Activated gamma-delta T cell treated with Interleukin-2 at 50 U/mL for 16 hours (primary cell): ENCODE data around the gene IL18RAP.

Source experiments
- DNase-seq: peaks from one replicate; pipeline ENCODE4 v3.0.0-alpha.2; 2020

The IL18RAP gene

DNA sequence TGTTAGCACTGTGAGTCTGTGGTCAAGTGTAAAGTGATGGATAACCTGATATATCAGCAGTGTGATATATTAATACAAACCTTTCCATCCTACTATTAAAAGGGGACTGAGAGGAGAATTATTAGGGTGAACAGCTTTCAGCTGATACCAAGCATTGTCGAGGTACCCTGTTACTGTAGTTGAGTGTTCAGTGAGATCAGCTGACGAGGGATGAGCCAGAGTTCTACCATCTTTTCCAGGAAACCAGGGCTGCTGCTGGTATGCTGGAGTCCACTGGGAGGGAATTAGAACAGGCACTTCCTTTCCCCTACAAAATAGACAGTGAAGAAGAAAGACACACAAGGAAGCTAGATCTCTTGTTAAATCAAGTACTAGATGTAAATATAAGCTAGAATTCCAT, 408 bp downstream of the IL18RAP start:
- no peak for DNase-seq

- no peak for DNase-seq
Observed at GRCh38 chr2:102424754-102425153, 1.8 kb downstream of the IL18RAP start.

GRCh38 chr2:102425441-102426132, 2.6 kb downstream of the IL18RAP start:
- no peak for DNase-seq

DNA sequence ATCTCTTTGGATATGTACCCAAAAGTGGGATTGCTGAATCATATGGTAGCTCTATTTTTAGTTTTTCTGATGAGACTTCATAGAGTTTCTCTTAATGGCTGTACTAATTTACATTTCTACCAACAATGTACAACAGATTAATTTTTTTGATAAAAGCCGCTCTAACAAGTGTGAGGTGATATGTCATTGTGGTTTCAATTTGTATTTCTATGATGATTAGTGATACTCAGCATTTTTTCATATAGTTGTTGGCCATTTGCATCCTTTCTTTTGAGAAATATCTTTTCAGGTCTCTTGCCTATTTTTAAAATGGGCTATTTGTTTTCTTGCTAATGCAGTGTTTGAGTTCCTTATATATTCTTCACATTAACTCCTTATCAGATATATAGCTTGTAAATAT, 4.3 kb downstream of the IL18RAP start:
- DNase-seq: no peak

DNA sequence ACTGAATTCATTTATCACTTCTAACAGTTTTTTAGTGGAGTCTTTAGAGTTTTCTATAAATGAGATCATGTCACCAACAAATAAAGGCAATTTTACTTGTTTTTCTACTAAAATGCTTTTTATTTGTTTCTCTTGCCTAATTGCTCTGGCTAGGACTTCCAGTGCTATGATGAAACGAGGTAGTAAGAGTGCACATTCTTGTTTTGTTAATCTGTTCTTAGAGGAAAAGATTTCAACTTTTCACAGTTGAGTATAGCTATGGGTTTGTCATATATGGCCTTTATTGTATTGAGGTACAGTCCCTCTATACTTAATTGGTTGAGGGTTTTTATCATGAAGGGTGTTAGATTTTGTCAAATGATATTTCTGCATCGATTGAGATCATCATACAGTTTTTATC, 5.6 kb downstream of the IL18RAP start:
- no peak for DNase-seq

GRCh38 chr2:102432386-102432785, 9.4 kb downstream of the IL18RAP start:
- DNase-seq: no peak

- no peak for DNase-seq
Observed at GRCh38 chr2:102433973-102434654, 11.2 kb downstream of the IL18RAP start.

DNA sequence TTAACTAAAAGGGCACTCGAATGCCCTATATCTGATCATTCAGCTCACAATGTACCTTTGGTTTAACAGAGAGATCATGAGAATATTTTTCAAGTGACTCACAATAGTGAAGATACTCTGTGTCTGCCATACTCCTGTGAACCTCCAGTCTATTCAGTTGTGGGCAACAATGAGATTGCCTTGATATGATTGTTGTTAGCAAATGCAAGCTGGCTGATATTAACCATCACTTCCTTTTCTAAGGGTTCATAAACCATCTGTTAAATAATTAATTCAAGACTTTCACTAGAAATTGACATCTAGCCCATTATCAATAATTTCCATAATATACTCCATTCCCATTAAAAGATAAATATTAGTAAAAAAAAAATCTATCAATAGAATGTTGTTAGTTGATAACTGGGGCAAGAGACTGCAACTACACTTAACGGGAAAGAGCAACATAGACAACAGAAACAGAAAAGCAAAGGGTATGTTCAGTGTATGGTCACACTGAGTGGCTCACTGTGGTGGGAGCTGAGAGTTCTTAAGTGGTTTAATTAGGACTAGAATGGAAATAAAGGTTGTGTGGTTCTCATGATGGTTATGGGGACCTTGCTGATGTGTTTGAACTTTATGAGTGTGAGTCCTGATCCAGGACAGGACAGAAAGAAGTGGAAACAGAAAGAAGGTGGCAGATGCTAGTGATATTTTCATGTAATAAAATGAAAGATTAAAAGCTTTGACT, 11.9 kb downstream of the IL18RAP start:
- DNase-seq: no peak

DNA sequence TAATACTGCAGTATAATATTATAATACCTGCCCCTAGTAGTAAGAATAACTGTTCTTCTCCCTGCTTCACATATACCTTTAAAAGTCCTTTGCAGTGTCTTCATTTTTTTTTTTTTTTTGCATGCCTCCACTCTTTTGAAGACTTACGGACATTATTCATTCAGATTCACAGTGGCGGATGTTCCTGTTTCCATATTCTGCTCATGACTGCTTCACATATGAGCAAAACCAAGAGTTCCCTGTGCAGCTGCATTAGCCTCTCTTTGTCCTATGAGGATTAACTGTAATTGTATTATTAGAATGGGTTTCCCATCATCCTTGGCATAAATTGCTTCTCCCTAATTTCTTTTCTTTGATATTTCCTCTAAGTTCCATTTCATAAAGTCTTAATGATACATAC, 12.8 kb downstream of the IL18RAP start:
- no peak for DNase-seq

DNA sequence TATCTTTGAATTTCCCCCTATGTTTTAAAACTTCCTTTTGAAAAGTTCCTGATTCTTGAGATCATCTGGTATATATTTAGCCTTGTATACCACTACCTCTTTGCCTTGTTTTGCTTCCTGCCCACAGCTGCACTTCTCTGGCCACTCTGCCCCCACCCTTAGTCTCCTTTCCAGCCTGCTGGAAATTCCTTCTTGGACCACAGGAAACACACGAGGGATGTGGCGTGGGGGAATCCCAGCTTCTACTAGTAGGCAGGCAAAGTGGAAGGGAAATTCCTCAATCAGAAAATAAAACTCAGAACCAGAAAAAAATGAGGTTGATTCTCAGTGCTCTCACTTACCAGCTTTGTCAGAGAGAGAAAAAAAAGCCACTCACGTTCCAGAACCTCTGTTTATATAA, 13.4 kb downstream of the IL18RAP start:
- DNase-seq: no peak

DNA sequence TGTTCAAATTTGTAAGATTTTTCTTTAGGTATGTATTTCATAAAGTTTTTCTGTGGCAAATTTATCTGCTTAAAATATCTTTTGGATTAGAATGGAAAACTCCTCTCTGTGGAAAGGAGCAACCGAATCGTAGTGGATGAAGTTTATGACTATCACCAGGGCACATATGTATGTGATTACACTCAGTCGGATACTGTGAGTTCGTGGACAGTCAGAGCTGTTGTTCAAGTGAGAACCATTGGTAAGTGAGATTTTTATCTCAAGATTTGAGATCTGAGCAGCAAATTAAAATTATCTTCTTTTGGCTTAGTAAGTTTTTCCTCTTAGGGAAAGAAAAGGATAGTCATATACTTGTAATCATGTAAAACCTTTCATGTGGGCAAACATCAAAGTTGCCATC, 14.2 kb downstream of the IL18RAP start:
- no peak for DNase-seq

DNA sequence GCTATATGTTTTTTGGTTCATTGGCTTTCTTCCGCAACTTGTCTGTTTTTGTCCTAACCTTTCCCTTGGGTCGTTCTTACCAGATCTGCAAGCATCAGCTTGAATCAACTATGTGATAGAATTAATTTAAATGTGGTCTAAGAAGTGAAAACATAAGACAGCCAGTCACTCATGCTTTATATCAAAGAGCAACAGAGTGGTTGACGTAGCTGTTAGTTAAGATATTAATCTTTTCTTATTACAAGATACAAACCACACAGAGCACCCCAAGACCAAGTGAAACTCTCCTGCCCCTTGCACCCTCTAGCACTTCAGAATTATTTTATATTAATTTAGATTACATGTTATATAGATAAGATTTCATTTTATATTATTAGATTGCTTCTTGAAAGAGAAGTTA, 15.2 kb downstream of the IL18RAP start:
- DNase-seq: no peak

- no peak for DNase-seq
Observed at GRCh38 chr2:102438578-102438977, 15.6 kb downstream of the IL18RAP start.

DNA sequence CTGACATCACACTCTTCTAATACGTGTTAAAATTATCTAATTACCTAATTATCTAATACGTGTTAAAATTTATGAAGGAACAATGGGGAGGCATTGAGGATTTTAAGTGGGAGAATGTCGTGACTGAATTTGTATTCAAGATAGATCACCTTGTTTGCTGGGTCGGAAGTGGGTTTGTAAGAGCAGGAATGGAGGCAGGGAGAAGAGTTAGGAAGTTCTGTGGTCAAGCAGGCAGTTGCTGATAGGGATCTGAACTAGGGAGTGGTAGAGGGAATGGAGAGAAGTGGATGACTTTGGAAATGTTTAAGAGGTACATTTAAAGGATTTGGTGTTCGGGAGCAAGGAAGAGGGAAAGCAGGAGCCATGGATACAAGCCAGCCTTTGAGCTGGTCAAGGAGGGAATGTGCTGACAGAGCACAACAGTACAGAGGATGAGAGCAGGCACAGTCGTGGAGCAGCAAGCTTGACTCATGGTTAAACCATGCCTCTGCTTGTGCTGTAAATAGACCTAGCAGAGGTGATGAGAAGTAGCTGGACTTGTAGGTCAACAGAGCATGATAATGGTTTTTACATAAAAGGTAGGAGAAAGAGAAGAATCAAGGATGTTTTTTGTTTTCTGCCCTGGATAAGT, 16.2 kb downstream of the IL18RAP start:
- no peak for DNase-seq

- DNase-seq: peak; percentile 49
Observed at GRCh38 chr2:102442967-102443828, 20.2 kb downstream of the IL18RAP start.

- DNase-seq: no peak
Observed at GRCh38 chr2:102444233-102444632, 21.3 kb downstream of the IL18RAP start.

GRCh38 chr2:102446936-102447335, 24.0 kb downstream of the IL18RAP start:
- DNase-seq: no peak

DNA sequence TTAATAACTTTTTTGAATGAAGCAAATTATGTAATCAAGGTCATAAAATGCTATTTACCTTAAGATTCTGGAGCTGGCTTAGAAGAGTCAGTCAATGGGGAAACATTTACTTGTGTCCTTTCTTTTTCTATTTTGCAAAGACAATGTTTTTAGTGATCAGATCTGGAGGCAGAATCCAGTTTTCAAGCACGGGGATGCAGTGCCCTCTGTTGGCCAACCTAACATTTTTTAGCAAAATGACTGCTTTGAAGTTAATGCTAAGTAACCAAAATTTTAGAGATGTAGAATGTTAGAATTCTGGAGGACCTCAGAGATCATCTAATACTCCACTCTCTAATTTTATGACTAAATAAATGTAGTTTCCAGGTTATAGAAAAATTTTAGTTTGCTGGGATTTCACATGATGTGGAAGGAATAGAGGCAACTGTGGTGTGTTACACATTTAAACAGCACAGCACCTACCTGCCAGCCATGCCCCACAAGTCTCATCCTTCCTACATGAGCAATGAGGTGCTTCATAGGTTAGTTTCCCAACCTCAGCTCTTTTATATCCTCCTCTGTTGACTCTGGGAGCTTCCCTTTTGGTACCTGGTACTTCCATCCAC, 26.5 kb downstream of the IL18RAP start:
- DNase-seq: peak; percentile 62

- DNase-seq: no peak
Observed at GRCh38 chr2:102451968-102452367, 29.0 kb downstream of the IL18RAP start.

GRCh38 chr2:102453501-102453900, 30.5 kb downstream of the IL18RAP start:
- no peak for DNase-seq

- DNase-seq: no peak
Observed at GRCh38 chr2:102455061-102455670, 32.2 kb downstream of the IL18RAP start.

DNA sequence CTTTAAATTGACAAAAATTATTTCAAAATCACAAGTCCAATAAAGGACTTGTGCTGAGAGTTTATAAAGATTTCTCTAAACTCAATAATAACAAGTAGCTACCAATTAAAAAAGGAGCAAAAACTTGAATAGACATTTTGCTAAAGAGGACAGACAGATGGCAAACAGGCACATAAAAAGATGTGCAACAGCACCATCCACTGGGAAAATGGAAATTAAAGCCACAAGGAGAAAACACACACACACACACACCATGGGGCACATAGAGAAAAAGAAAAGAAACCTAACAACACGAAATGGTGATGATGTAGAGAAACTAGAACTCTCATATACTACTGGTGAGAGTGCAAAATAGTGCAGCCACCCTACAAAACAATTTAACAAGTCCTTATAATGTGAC, 37.5 kb downstream of the IL18RAP start:
- no peak for DNase-seq
